ENCODE results near the gene COG6.

The COG6 gene

DNA sequence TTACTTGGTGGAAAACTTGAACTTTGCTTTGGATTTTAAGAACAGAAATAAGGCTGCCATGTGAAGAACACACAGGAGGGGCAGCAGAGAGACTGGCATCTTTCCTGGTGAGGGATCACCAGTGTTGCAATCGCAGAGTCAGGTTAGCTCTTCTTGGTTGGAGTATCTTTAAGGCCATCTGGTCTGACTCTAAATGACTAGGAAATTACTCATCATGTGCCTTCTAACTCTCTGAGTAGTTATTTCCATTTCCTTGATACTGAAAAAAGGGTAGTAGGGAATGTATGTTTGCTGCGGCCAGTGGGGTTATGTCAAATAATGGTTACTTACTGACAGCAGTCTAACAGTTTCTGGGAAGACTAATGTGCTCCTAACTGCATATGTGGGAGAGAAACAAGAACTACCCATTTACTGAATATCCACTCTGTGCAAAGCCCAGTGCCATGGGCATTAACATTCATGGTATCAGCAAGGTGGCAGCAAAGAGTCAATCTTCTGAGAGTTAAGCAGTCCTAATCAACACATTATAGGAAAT, 122.1 kb downstream of the COG6 start:
- no peak overlapping the region for H3K4me3 ChIP-seq (ENCODE audit: low read length)
- TF ChIP-seq, protein P1, sequence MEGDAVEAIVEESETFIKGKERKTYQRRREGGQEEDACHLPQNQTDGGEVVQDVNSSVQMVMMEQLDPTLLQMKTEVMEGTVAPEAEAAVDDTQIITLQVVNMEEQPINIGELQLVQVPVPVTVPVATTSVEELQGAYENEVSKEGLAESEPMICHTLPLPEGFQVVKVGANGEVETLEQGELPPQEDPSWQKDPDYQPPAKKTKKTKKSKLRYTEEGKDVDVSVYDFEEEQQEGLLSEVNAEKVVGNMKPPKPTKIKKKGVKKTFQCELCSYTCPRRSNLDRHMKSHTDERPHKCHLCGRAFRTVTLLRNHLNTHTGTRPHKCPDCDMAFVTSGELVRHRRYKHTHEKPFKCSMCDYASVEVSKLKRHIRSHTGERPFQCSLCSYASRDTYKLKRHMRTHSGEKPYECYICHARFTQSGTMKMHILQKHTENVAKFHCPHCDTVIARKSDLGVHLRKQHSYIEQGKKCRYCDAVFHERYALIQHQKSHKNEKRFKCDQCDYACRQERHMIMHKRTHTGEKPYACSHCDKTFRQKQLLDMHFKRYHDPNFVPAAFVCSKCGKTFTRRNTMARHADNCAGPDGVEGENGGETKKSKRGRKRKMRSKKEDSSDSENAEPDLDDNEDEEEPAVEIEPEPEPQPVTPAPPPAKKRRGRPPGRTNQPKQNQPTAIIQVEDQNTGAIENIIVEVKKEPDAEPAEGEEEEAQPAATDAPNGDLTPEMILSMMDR (conservative IDR thresholded peaks at IDR 0.05; ENCODE audit: low read length): peak; percentile 67
- peak; percentile 90 for DNase-seq (ENCODE audit: low read depth)

DNA sequence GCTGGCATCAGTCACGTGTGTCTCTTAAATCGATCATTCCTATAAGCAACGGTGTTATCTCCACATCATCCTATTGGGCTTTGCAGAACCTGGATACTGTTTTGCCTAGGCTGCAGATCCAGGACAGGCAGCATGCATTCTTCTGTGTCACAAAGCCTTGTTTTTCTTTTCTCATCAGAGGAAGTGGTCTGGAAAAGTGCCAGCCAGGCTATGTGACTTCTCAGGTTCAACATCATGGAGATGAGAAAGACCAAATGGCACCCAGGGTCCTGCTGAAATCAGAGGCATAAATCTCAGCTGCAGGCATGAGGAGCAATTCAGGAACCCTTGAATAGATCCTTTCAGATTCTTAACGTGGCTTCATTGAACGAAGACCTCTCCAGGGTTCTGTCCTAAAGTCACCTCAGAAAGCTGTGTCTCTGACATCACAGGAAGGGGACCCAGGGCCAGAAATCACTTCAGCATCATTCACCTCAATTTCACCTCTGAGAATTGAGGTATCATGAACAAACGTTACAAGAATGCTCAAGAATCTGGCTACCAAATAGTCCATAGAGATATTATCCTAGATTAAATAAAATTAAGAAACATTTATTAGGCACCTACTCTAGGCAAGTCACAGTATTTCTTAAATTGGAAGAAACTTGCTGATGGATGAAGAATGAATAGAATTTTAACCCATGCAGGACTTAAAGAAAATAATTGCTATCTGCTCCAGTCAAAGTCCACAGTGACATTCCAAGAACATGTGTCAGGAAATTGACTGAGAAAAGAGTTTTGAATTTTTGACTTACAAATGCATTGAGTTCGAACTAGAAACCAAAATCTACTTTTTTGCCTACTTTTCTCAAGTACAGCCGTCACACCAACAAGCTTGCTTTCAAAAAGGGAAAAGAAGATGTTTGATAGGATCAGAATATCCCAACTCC, 124.1 kb downstream of the COG6 start:
- peak; percentile 32 for DNase-seq (ENCODE audit: low read depth)
- no peak overlapping the region for H3K4me3 ChIP-seq (ENCODE audit: low read length)
- TF ChIP-seq, protein P1 (conservative IDR thresholded peaks at IDR 0.05; ENCODE audit: low read length): no peak

DNA sequence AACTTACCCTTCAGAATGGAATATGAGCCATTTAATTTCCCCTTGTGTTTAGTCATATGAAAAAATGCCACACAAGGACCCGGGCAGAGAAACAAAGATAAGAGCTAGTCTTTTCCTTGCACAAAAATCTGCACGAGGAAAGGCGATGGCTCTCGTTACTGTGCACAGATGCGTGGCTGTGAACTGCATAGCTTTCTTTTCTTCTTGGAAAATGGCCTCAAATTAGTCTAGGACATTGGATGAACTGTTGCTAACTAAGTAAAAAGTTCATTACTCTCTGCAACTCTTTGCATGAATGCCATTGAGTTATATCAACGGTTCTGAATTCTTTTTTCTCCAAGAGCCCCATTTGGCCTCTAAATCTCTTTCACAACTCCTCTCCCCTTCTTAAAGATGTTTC, 125.2 kb downstream of the COG6 start:
- no peak overlapping the region for H3K4me3 ChIP-seq (ENCODE audit: low read length)
- DNase-seq (ENCODE audit: low read depth): no peak
- TF ChIP-seq, protein P1 (conservative IDR thresholded peaks at IDR 0.05; ENCODE audit: low read length): no peak

DNA sequence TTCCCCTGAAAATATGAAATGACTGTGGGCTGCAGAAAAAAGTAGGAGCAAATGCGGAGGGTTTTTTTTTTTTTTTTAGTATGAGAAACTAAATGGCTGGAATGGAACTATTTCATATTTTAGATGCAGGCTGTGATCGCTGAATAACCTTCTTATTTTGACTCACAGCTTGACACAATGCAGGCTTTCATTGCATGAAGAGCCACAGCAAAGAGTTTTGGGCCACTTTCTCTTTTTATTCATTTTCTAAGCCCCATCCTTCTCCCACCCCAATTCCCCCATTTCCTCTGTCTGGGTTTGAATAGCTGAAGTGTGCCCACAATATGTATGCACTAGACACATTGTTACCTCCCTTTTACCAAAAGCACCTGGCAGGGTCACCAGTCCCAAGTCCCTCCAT, 125.9 kb downstream of the COG6 start:
- TF ChIP-seq, protein P1 (conservative IDR thresholded peaks at IDR 0.05; ENCODE audit: low read length): no peak
- DNase-seq (ENCODE audit: low read depth): no peak
- no peak overlapping the region for H3K4me3 ChIP-seq (ENCODE audit: low read length)

DNA sequence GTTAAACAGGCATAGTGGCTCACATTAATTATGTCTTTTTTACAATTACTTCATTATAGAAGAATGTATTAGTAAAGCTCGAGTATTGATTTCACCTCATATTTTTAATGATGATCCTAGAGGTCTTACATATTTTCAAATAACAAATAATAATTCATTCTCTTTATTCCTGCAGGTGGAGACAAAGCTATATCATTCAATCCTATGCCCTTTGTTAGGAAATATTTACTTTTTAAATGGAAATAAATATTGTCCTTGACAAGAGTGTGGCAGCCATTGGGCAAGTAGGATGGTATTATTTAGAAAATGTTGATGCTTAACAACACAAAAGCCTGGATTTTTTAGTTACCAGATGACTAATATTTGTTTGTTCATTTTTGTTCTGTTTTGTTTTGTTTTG, 127.6 kb downstream of the COG6 start:
- TF ChIP-seq, protein P1 (conservative IDR thresholded peaks at IDR 0.05; ENCODE audit: low read length): no peak
- no peak for DNase-seq (ENCODE audit: low read depth)
- no peak overlapping the region for H3K4me3 ChIP-seq (ENCODE audit: low read length)

DNA sequence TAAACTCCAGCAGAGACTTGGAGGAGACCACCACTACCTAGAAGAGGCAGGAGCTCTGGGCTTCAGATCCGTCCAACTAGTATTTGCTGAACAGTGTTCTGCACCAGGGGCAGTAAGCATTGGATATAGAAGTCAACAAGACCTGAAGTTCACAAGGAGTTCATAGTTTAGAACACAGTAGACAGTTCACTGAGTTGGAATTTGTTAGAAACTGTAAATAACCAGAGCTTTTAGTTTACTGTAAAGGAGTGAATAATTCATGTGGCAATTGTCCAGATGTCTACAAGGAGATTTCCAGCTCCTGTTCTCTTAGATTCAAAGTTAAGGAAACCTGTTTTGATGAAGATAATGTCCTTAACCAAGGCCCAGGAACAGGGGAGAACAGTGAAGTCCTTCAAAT, 128.9 kb downstream of the COG6 start:
- DNase-seq (ENCODE audit: low read depth): peak; percentile 31
- TF ChIP-seq, protein P1 (conservative IDR thresholded peaks at IDR 0.05; ENCODE audit: low read length): no peak
- no peak overlapping the region for H3K4me3 ChIP-seq (ENCODE audit: low read length)

DNA sequence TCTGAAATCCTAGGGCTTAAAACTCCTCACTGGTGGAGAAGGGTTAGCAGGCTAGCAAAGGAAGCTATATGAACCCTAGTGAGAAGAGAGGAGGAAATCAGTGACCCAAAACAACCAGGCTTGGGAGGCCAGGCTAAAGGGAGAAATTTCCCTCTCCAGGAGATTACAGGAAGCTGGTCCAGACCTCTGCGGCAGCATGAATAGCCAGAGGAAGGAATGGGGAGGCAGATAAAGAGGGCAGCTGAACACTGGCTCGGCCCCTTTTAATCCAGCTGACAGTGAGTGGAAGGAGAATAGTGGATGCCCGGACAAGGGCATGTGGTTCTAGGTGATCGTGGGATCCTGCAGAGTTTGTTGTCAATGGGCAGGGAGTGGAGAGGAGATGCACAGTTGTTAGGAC, 130.6 kb downstream of the COG6 start:
- H3K4me3 ChIP-seq (ENCODE audit: low read length): no peak overlapping the region
- TF ChIP-seq, protein P1 (conservative IDR thresholded peaks at IDR 0.05; ENCODE audit: low read length): no peak
- DNase-seq (ENCODE audit: low read depth): no peak
